Activated naive CD4-positive, alpha-beta T cell treated with anti-CD3 and anti-CD28 coated beads, Interleukin-2, amount 50 U/mL, for 72 hours (primary cell): ENCODE measurements around the gene DIRAS2. TPM values are rescaled to one million over a fixed set of nuclear protein-coding genes. Genes with fewer than 3 reads are reported as not detected.

ENCODE experiments used
- ATAC-seq, 2 donors: fragments of 150-1000 bp; cut with Tn5 transposase; 2 replicates each; pipeline ENCODE4 v1.10.0; 2021; ENCODE audit warnings: mild to moderate bottlenecking in 2 of 2, moderate library complexity in 2 of 2
- DNase-seq, 2 donors: peaks; one replicate each; pipeline ENCODE4 v3.0.0; 2021 to 2022; ENCODE audit warnings: low spot score in 2 of 2
- H3K27ac Mint-ChIP-seq, 2 donors: one replicate each; pipeline ENCODE4 v1.8.0; 2022; ENCODE audit warnings: mild to moderate bottlenecking in 2 of 2, mixed read lengths in 2 of 2
- H3K36me3 Mint-ChIP-seq, 2 donors: one replicate each; pipeline ENCODE4 v1.8.0; 2022; ENCODE audit warnings: mixed read lengths in 2 of 2
- H3K9me3 Mint-ChIP-seq, 2 donors: one replicate each; pipeline ENCODE4 v1.8.0; 2022; ENCODE audit warnings: mixed read lengths in 2 of 2
- total RNA-seq, 2 donors: library from RNA; stranded (reverse); gene quantifications; one replicate each; pipeline ENCODE4 v1.2.3, GENCODE V29; 2022

Gene DIRAS2
- total RNA-seq, 2 donors from 2014 or later, result not detected

DNA sequence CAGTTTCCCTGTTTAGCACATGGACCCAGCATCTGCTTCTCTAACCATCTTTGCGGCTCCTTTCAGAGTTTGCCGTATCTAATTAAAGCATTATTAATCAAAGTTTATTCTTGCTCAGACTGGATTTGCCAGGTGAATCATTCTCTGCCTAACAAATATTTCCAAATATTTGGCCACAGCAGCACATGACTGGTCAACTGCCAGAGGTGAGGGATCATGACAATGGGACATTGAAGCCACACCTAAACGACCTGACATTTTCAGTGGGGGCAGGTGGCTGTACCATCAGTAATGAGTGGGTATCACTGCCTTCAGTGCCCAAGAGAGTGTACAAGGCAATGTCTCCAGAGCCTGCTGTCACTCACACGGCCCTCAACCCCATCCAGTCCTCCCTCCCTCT is 80.4 kb downstream of the DIRAS2 start:
- no peak for DNase-seq
- H3K36me3 Mint-ChIP-seq, result no peaks in the 10 kb centered on the region
- no peak for ATAC-seq
- no peaks in the 10 kb centered on the region for H3K9me3 Mint-ChIP-seq
- no peak overlapping the region for H3K27ac Mint-ChIP-seq

Other genes starting within 250 kb of the DIRAS2 start
- under 1 TPM; 0.16 to 0.29 TPM for gene SYK, start 159.0 kb upstream of the DIRAS2 start, total RNA-seq